H1 (cell line): ENCODE data around the gene LGI4. TPM values are rescaled to one million over a fixed set of nuclear protein-coding genes. Genes with fewer than 3 reads are reported as not detected.

Source experiments
- BACH1 ChIP-seq: IDR thresholded peaks from 2 replicates; pipeline ENCODE4 v1.6.1; 2012; ENCODE audit warnings: low read length, improper control_type of control experiment
- BCL11A ChIP-seq, 2 experiments: IDR thresholded peaks; one replicate each; pipeline ENCODE4 v1.6.1; 2011; ENCODE audit warnings: low read depth in 2 of 2, low read length in 2 of 2, mild to moderate bottlenecking in 2 of 2
- BRCA1 ChIP-seq: IDR thresholded peaks from 2 replicates; pipeline ENCODE4 v1.6.1; 2012; ENCODE audit warnings: low read depth, low read length, improper control_type of control experiment
- EZH2 ChIP-seq: fragments of 200-600 bp; sonication (generic); IDR thresholded peaks from 2 replicates; pipeline ENCODE4 v1.7.1; 2012; ENCODE audit warnings: low read depth, mild to moderate bottlenecking, moderate library complexity, low read length, inconsistent platforms; ENCODE audit not compliant: severe bottlenecking
- NANOG ChIP-seq: IDR thresholded peaks from 2 replicates; pipeline ENCODE4 v1.6.1; 2011; ENCODE audit warnings: low read length, low read depth, mild to moderate bottlenecking, inconsistent platforms; ENCODE audit not compliant: insufficient read depth, poor library complexity, severe bottlenecking
- RNF2 ChIP-seq: fragments of 200-900, 300-1000 bp; sonication (generic); IDR thresholded peaks from 2 replicates; pipeline ENCODE4 v1.7.1; 2016; ENCODE audit warnings: borderline replicate concordance, low read depth, mild to moderate bottlenecking, antibody characterized with exemption, low read length; ENCODE audit not compliant: poor library complexity, severe bottlenecking; ENCODE audit errors: missing control alignments
- SP1 ChIP-seq: IDR thresholded peaks from 2 replicates; pipeline ENCODE4 v1.6.1; 2011; ENCODE audit warnings: low read depth, low read length
- SUZ12 ChIP-seq: fragments of 200-600 bp; sonication (generic); IDR thresholded peaks from 2 replicates; pipeline ENCODE4 v1.6.1; 2012; ENCODE audit warnings: mild to moderate bottlenecking, inconsistent platforms, low read length, moderate library complexity, mixed read lengths
- polyA plus RNA-seq, 7 experiments: library from polyadenylated mRNA; depleted of rRNA in 3 of 7; stranded (reverse) in 5 of 7; unstranded in 2 of 7; fragments of >200 nt in 5 of 7; fragments of 200-250 nt in 2 of 7; gene quantifications; 1 replicate in 5 of 7; 2 replicates in 1 of 7; 4 replicates in 1 of 7; pipeline versions ENCODE4 v1.2.1 to v1.2.3, GENCODE V29; 2011 to 2013; ENCODE audit warnings: missing spikeins in 2 of 7, mixed read lengths in 2 of 7
- total RNA-seq: library from RNA; stranded (reverse); fragmentation: NEBNext Ultra II Directional; extraction: Animal tissue kit (Norgen Biotek cat#: 25700); gene quantifications from 2 replicates; pipeline ENCODE4 v1.2.1, GENCODE V29; 2021
- TF ChIP-seq, protein P1 (sequence below): fragments of 300-600 bp; sonication (generic); IDR thresholded peaks from 2 replicates; pipeline ENCODE4 v1.7.1; 2012; ENCODE audit warnings: low read length, moderate library complexity, mild to moderate bottlenecking, inconsistent platforms; ENCODE audit not compliant: insufficient replicate concordance
- TF ChIP-seq, protein P2 (sequence below): IDR thresholded peaks from 2 replicates; pipeline ENCODE4 v1.6.1; 2012; ENCODE audit warnings: inconsistent platforms

Gene LGI4
- total and polyA plus RNA-seq, 2 of the 8 experiments (the other 6 are each of a cell fraction or from before 2014, with no cell fraction given) = 2.0 to 8.2 TPM

DNA sequence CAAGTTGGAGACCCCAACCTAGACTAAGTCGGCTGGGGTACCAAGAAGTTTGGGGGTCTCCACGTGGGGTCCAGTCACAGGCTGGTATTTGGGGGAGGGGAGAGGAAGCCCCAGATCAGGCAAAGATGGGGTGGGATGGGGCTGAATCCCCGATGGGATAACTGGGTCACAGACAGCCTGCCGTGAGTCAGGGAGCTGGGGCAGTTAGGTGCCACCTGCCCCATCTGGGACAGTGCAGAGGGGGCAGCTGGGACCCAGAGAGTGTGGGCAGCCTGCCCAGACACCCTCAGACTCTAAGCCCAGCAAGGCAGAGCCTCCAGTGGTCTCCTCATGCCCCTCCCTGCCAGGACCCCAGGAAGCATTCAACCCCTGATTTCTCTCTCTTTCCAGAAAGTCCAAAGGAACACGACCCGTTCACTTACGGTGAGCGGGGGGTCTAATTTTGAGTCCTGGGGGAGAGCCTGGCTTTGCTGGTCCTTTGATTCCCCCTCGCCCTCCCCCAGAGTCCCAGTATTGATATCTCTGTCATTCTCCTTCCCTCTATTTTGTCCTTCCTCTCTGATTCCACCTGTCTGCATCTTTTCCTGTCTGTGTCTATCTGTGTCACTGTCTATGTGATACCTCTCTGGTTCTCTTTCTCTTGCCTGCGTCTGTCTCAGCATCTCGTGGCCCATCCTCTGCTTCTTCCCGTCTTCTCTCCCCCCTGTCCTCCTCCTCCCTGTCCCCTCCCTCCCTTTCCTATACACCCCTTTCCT lies 5.5 kb upstream of the LGI4 start (continued):
- TF ChIP-seq, protein P1, sequence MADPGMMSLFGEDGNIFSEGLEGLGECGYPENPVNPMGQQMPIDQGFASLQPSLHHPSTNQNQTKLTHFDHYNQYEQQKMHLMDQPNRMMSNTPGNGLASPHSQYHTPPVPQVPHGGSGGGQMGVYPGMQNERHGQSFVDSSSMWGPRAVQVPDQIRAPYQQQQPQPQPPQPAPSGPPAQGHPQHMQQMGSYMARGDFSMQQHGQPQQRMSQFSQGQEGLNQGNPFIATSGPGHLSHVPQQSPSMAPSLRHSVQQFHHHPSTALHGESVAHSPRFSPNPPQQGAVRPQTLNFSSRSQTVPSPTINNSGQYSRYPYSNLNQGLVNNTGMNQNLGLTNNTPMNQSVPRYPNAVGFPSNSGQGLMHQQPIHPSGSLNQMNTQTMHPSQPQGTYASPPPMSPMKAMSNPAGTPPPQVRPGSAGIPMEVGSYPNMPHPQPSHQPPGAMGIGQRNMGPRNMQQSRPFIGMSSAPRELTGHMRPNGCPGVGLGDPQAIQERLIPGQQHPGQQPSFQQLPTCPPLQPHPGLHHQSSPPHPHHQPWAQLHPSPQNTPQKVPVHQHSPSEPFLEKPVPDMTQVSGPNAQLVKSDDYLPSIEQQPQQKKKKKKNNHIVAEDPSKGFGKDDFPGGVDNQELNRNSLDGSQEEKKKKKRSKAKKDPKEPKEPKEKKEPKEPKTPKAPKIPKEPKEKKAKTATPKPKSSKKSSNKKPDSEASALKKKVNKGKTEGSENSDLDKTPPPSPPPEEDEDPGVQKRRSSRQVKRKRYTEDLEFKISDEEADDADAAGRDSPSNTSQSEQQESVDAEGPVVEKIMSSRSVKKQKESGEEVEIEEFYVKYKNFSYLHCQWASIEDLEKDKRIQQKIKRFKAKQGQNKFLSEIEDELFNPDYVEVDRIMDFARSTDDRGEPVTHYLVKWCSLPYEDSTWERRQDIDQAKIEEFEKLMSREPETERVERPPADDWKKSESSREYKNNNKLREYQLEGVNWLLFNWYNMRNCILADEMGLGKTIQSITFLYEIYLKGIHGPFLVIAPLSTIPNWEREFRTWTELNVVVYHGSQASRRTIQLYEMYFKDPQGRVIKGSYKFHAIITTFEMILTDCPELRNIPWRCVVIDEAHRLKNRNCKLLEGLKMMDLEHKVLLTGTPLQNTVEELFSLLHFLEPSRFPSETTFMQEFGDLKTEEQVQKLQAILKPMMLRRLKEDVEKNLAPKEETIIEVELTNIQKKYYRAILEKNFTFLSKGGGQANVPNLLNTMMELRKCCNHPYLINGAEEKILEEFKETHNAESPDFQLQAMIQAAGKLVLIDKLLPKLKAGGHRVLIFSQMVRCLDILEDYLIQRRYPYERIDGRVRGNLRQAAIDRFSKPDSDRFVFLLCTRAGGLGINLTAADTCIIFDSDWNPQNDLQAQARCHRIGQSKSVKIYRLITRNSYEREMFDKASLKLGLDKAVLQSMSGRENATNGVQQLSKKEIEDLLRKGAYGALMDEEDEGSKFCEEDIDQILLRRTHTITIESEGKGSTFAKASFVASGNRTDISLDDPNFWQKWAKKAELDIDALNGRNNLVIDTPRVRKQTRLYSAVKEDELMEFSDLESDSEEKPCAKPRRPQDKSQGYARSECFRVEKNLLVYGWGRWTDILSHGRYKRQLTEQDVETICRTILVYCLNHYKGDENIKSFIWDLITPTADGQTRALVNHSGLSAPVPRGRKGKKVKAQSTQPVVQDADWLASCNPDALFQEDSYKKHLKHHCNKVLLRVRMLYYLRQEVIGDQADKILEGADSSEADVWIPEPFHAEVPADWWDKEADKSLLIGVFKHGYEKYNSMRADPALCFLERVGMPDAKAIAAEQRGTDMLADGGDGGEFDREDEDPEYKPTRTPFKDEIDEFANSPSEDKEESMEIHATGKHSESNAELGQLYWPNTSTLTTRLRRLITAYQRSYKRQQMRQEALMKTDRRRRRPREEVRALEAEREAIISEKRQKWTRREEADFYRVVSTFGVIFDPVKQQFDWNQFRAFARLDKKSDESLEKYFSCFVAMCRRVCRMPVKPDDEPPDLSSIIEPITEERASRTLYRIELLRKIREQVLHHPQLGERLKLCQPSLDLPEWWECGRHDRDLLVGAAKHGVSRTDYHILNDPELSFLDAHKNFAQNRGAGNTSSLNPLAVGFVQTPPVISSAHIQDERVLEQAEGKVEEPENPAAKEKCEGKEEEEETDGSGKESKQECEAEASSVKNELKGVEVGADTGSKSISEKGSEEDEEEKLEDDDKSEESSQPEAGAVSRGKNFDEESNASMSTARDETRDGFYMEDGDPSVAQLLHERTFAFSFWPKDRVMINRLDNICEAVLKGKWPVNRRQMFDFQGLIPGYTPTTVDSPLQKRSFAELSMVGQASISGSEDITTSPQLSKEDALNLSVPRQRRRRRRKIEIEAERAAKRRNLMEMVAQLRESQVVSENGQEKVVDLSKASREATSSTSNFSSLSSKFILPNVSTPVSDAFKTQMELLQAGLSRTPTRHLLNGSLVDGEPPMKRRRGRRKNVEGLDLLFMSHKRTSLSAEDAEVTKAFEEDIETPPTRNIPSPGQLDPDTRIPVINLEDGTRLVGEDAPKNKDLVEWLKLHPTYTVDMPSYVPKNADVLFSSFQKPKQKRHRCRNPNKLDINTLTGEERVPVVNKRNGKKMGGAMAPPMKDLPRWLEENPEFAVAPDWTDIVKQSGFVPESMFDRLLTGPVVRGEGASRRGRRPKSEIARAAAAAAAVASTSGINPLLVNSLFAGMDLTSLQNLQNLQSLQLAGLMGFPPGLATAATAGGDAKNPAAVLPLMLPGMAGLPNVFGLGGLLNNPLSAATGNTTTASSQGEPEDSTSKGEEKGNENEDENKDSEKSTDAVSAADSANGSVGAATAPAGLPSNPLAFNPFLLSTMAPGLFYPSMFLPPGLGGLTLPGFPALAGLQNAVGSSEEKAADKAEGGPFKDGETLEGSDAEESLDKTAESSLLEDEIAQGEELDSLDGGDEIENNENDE = no peak
- TF ChIP-seq EZH2 (no peak), BRCA1 (no peak), NANOG (no peak), BACH1 (no peak), SUZ12 (no peak), BCL11A (IDR thresholded peaks at IDR 0.05; ENCODE audit: low read depth in 2 of 2, low read length in 2 of 2) (no peak), SP1 (no peak), RNF2 (no peak)
- TF ChIP-seq, protein P2, sequence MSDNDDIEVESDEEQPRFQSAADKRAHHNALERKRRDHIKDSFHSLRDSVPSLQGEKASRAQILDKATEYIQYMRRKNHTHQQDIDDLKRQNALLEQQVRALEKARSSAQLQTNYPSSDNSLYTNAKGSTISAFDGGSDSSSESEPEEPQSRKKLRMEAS = no peak
